OCI-LY1 (cell line): ENCODE measurements around the gene ICAM2.
A peak's percentile ranks its signal among the peaks of the same experiment; 100 is the strongest.

Source experiments
- EZH2 ChIP-seq: fragments of 200-600 bp; sonication (generic), shearing (Covaris generic); IDR thresholded peaks from 2 replicates; pipeline ENCODE4 v1.8.0; 2017; ENCODE audit warnings: borderline replicate concordance, mixed run types, mild to moderate bottlenecking, antibody characterized with exemption, low read length, moderate library complexity, mixed read lengths
- TF ChIP-seq, protein P1 (sequence below): fragments of 200-600 bp; sonication (generic), shearing (Covaris generic); IDR thresholded peaks from 2 replicates; pipeline ENCODE4 v1.5.1; 2017; ENCODE audit warnings: mild to moderate bottlenecking, antibody characterized with exemption, low read length, moderate library complexity, mixed read lengths

DNA sequence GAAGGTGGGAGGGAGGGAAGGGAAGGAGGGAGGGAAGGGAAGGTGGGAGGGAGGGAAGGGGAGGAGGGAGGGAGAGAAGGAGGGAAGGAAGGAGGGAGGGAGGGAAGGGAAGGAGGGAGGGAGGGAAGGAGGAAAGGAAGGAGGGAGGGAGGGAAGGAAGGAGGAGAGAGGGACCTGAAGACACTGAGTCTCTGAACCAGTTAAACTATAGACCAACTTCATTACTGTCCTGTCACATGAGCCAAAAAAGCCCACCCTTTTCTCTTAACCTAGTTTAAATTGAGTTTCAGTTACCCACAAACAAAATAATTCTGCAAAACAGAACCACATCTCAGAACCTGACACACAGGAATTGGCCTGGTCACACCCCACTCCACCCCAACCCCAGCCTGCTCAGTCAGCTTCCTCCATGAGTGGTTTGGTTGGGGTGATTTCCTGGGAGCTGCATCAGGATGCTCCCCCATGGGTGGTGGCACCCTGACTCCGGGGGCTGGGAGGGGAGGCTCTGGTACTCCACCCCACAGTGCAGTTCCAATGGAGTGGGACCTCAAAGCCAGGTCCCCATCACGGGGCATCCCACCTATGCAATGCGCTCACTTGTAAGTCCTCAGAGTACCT lies 27.0 kb downstream of the ICAM2 start:
- TF ChIP-seq, protein P1, sequence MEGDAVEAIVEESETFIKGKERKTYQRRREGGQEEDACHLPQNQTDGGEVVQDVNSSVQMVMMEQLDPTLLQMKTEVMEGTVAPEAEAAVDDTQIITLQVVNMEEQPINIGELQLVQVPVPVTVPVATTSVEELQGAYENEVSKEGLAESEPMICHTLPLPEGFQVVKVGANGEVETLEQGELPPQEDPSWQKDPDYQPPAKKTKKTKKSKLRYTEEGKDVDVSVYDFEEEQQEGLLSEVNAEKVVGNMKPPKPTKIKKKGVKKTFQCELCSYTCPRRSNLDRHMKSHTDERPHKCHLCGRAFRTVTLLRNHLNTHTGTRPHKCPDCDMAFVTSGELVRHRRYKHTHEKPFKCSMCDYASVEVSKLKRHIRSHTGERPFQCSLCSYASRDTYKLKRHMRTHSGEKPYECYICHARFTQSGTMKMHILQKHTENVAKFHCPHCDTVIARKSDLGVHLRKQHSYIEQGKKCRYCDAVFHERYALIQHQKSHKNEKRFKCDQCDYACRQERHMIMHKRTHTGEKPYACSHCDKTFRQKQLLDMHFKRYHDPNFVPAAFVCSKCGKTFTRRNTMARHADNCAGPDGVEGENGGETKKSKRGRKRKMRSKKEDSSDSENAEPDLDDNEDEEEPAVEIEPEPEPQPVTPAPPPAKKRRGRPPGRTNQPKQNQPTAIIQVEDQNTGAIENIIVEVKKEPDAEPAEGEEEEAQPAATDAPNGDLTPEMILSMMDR, result peak; percentile 12; the same call in 1 of the 2 replicates
- no peak for TF ChIP-seq EZH2
